GM23248 (cell line): ENCODE measurements around the gene YY2.

Experiments used
- EZH2 ChIP-seq: fragments of 200-600 bp; sonication (generic); IDR thresholded peaks from 2 replicates; pipeline ENCODE4 v1.6.1; 2018; ENCODE audit warnings: antibody characterized with exemption, mild to moderate bottlenecking; ENCODE audit not compliant: insufficient read depth, poor library complexity, severe bottlenecking
- EZH2phosphoT487 ChIP-seq: fragments of 200-600 bp; sonication (generic); IDR thresholded peaks from 2 replicates; pipeline ENCODE4 v1.6.1; 2018; ENCODE audit warnings: antibody characterized with exemption, moderate library complexity, mild to moderate bottlenecking, low read depth; ENCODE audit not compliant: insufficient read depth

- TF ChIP-seq EZH2phosphoT487, result no peak
- TF ChIP-seq EZH2, result no peak
Measured at GRCh38 chrX:21865436-21865835, 9.6 kb downstream of the YY2 start.
